ENCODE data around the gene GET4. TPM values are rescaled to one million over a fixed set of nuclear protein-coding genes. Genes with fewer than 3 reads are reported as not detected.

The GET4 gene
- total RNA-seq, 1 experiment from 2014 or later = 96.7 TPM

GRCh38 chr7:862157-862556, 14.2 kb upstream of the GET4 start:
- intact Hi-C loops (cut with micrococcal nuclease) = no loop called here
- Histone ChIP-seq H3K4me2 (ENCODE audit: low read length) (no peak overlapping the region), H3K79me2 (ENCODE audit: low read length) (no peaks in the 10 kb centered on the region), H3K4me3 (ENCODE audit: low read length) (no peak overlapping the region), H3K36me3 (ENCODE audit: low read depth, low read length) (peaks cover 46% of the 10 kb centered on the region), H3K9ac (ENCODE audit: low read length) (no peak overlapping the region), H3K27ac (ENCODE audit: low read length) (no peak overlapping the region), H4K20me1 (ENCODE audit: low read length) (no peaks in the 10 kb centered on the region), H3K27me3 (ENCODE audit: low read length) (no peaks in the 10 kb centered on the region), H3K9me3 (ENCODE audit: low read length) (no peaks in the 10 kb centered on the region), H3K4me1 (ENCODE audit: insufficient read depth, low read length) (no peaks in the 10 kb centered on the region), H3K9me2 (replicated peaks; ENCODE audit: low read length) (no peaks in the 10 kb centered on the region), H2AFZ (ENCODE audit: low read length) (no peak overlapping the region), H3F3A (ENCODE audit: low read length, unreplicated experiment) (no peaks in the 10 kb centered on the region)
- ChIA-PET CTCF (no interaction called here), POLR2A (ENCODE audit: unreplicated experiment) (no interaction called here)
- ATAC-seq (no peak), DNase-seq (no peak)
- BruUV-seq (replicated peaks) = no TSS peak
- TF ChIP-seq CTCF (conservative IDR thresholded peaks at IDR 0.05; ENCODE audit: low read depth, low read length) = no peak
- no peak for TF ChIP-seq EZH2phosphoT487 (IDR thresholded peaks at IDR 0.05; ENCODE audit: borderline replicate concordance, low read length)
- TF ChIP-seq EZH2 (IDR thresholded peaks at IDR 0.05; ENCODE audit: low read length, unreplicated experiment) = no peak

GRCh38 chr7:863106-863505, 13.2 kb upstream of the GET4 start:
- BruUV-seq (replicated peaks) = no TSS peak
- ChIA-PET POLR2A (ENCODE audit: unreplicated experiment) (interaction anchor here (0.7 kb wide), 1 partner anchor 13 kb away, joined by 4 read pairs; the partner anchor contains the start of gene GET4), CTCF (no interaction called here)
- Histone ChIP-seq H3K36me3 (ENCODE audit: low read depth, low read length) (peaks cover 50% of the 10 kb centered on the region), H3K4me2 (ENCODE audit: low read length) (no peak overlapping the region), H3K27me3 (ENCODE audit: low read length) (no peaks in the 10 kb centered on the region), H2AFZ (ENCODE audit: low read length) (no peak overlapping the region), H3K9me2 (replicated peaks; ENCODE audit: low read length) (no peaks in the 10 kb centered on the region), H3K27ac (ENCODE audit: low read length) (no peak overlapping the region), H3K9me3 (ENCODE audit: low read length) (no peaks in the 10 kb centered on the region), H4K20me1 (ENCODE audit: low read length) (no peaks in the 10 kb centered on the region), H3K9ac (ENCODE audit: low read length) (no peak overlapping the region), H3K79me2 (ENCODE audit: low read length) (no peaks in the 10 kb centered on the region), H3K4me1 (ENCODE audit: insufficient read depth, low read length) (no peaks in the 10 kb centered on the region), H3F3A (ENCODE audit: low read length, unreplicated experiment) (no peaks in the 10 kb centered on the region), H3K4me3 (ENCODE audit: low read length) (no peak overlapping the region)
- TF ChIP-seq CTCF (conservative IDR thresholded peaks at IDR 0.05; ENCODE audit: low read depth, low read length) (no peak), EZH2phosphoT487 (IDR thresholded peaks at IDR 0.05; ENCODE audit: borderline replicate concordance, low read length) (no peak), EZH2 (IDR thresholded peaks at IDR 0.05; ENCODE audit: low read length, unreplicated experiment) (no peak)
- intact Hi-C loops (cut with micrococcal nuclease) = no loop called here
- DNase-seq = no peak
- no peak for ATAC-seq

GRCh38 chr7:865921-866320, 10.4 kb upstream of the GET4 start:
- no peaks in the 10 kb centered on the region for H3K9me3 ChIP-seq (ENCODE audit: low read length)
- DNase-seq (no peak), ATAC-seq (no peak)
- H2AFZ ChIP-seq (ENCODE audit: low read length) = no peak overlapping the region
- no peak overlapping the region for H3K4me2 ChIP-seq (ENCODE audit: low read length)
- intact Hi-C loops (cut with micrococcal nuclease) = no loop called here
- no TSS peak for BruUV-seq (replicated peaks)
- H3K36me3 ChIP-seq (ENCODE audit: low read depth, low read length) = peaks cover 34% of the 10 kb centered on the region
- H3K27me3 ChIP-seq (ENCODE audit: low read length) = no peaks in the 10 kb centered on the region
- POLR2A ChIA-PET (ENCODE audit: unreplicated experiment) = no interaction called here
- no peak overlapping the region for H3K9ac ChIP-seq (ENCODE audit: low read length)
- no peak overlapping the region for H3K4me3 ChIP-seq (ENCODE audit: low read length)
- H3K79me2 ChIP-seq (ENCODE audit: low read length) = no peaks in the 10 kb centered on the region
- TF ChIP-seq EZH2 (IDR thresholded peaks at IDR 0.05; ENCODE audit: low read length, unreplicated experiment) = no peak
- no peak for TF ChIP-seq EZH2phosphoT487 (IDR thresholded peaks at IDR 0.05; ENCODE audit: borderline replicate concordance, low read length)
- TF ChIP-seq CTCF (conservative IDR thresholded peaks at IDR 0.05; ENCODE audit: low read depth, low read length) = no peak
- H4K20me1 ChIP-seq (ENCODE audit: low read length) = no peaks in the 10 kb centered on the region
- H3K9me2 ChIP-seq (replicated peaks; ENCODE audit: low read length) = no peaks in the 10 kb centered on the region
- H3F3A ChIP-seq (ENCODE audit: low read length, unreplicated experiment) = no peaks in the 10 kb centered on the region
- no peaks in the 10 kb centered on the region for H3K4me1 ChIP-seq (ENCODE audit: insufficient read depth, low read length)
- CTCF ChIA-PET = no interaction called here
- no peak overlapping the region for H3K27ac ChIP-seq (ENCODE audit: low read length)
